HG03066 (cell line): ENCODE measurements around the gene PLA2G4E.

ENCODE experiments used
- ATAC-seq: cut with Tn5 transposase; IDR thresholded peaks from one replicate; pipeline ENCODE4 v1.9.1; 2021; ENCODE audit warnings: low read depth; ENCODE audit not compliant: unreplicated experiment

Gene PLA2G4E

GRCh38 chr15:42021593-42021992, 751 bp upstream of the PLA2G4E start:
- no peak for ATAC-seq

GRCh38 chr15:42018306-42019224, 2.3 kb downstream of the PLA2G4E start:
- ATAC-seq = no peak

- ATAC-seq = no peak
Observed at GRCh38 chr15:42016971-42017370, 3.9 kb downstream of the PLA2G4E start.

GRCh38 chr15:42014406-42014805, 6.4 kb downstream of the PLA2G4E start:
- no peak for ATAC-seq

GRCh38 chr15:42012928-42013482, 7.8 kb downstream of the PLA2G4E start:
- ATAC-seq = no peak

- no peak for ATAC-seq
Observed at GRCh38 chr15:42012241-42012640, 8.6 kb downstream of the PLA2G4E start.

GRCh38 chr15:42011074-42011473, 9.8 kb downstream of the PLA2G4E start:
- ATAC-seq = no peak

GRCh38 chr15:42010434-42010833, 10.4 kb downstream of the PLA2G4E start:
- peak; percentile 56 for ATAC-seq

- no peak for ATAC-seq
Observed at GRCh38 chr15:42009474-42009873, 11.4 kb downstream of the PLA2G4E start.

- no peak for ATAC-seq
Observed at GRCh38 chr15:42009022-42009421, 11.8 kb downstream of the PLA2G4E start.

- no peak for ATAC-seq
Observed at GRCh38 chr15:42007386-42007785, 13.5 kb downstream of the PLA2G4E start.

GRCh38 chr15:42002333-42002732, 18.5 kb downstream of the PLA2G4E start:
- ATAC-seq = no peak

GRCh38 chr15:42001236-42001635, 19.6 kb downstream of the PLA2G4E start:
- ATAC-seq = no peak

- ATAC-seq = no peak
Observed at GRCh38 chr15:41999290-42000285, 21.3 kb downstream of the PLA2G4E start.

GRCh38 chr15:41997845-41998244, 23.0 kb downstream of the PLA2G4E start:
- ATAC-seq = no peak

GRCh38 chr15:41996921-41997592, 23.8 kb downstream of the PLA2G4E start:
- no peak for ATAC-seq

- no peak for ATAC-seq
Observed at GRCh38 chr15:41996376-41996775, 24.5 kb downstream of the PLA2G4E start.

- no peak for ATAC-seq
Observed at GRCh38 chr15:41995476-41995855, 25.4 kb downstream of the PLA2G4E start.

GRCh38 chr15:41994772-41995475, 25.9 kb downstream of the PLA2G4E start:
- ATAC-seq = no peak

- ATAC-seq = no peak
Observed at GRCh38 chr15:41994171-41994650, 26.6 kb downstream of the PLA2G4E start.
